ENCODE measurements around the gene TAS2R3. TPM values are rescaled to one million over a fixed set of nuclear protein-coding genes. Genes with fewer than 3 reads are reported as not detected.
"Not testable (repeated sequence)": the region's sequence is repeated elsewhere in the genome, so short reads cannot be mapped to it uniquely, and the experiment has no call there.

TAS2R3 gene
- 0.78 TPM in 1 of 2 replicates, not detected in the other for total RNA-seq
- 0.25 TPM for polyA plus RNA-seq (2012)

GRCh38 chr7:141763797-141764196, at the start of gene TAS2R3:
Gene TAS2R3, plus strand, starts transcription at chr7:141764097. Its CDS starts 62 bp downstream, at chr7:141764159.
- no peak for DNase-seq (ENCODE audit: low read depth)

GRCh38 chr7:141714571-141714970, 49.3 kb upstream of the TAS2R3 start:
- no peak for DNase-seq (ENCODE audit: low read depth)

GRCh38 chr7:141715018-141715417, 48.9 kb upstream of the TAS2R3 start:
- no peak for DNase-seq (ENCODE audit: low read depth)

GRCh38 chr7:141715794-141716689, 47.9 kb upstream of the TAS2R3 start:
- DNase-seq (ENCODE audit: low read depth), result peak; percentile 14

- no peak for DNase-seq (ENCODE audit: low read depth)
Measured at GRCh38 chr7:141717450-141717849, 46.4 kb upstream of the TAS2R3 start.

- DNase-seq (ENCODE audit: low read depth), result no peak
Measured at GRCh38 chr7:141722529-141722928, 41.4 kb upstream of the TAS2R3 start.

- DNase-seq (ENCODE audit: low read depth), result no peak
Measured at GRCh38 chr7:141729020-141729419, 34.9 kb upstream of the TAS2R3 start.

- DNase-seq (ENCODE audit: low read depth), result peak; percentile 6
Measured at GRCh38 chr7:141731476-141732149, 32.3 kb upstream of the TAS2R3 start.

GRCh38 chr7:141737118-141737835, 26.6 kb upstream of the TAS2R3 start:
- no peak for DNase-seq (ENCODE audit: low read depth)

GRCh38 chr7:141737836-141738591, 25.9 kb upstream of the TAS2R3 start, which contains the start of gene SSBP1:
Gene SSBP1, plus strand, starts transcription at chr7:141738358. Its CDS starts 809 bp downstream, at chr7:141739167.
- DNase-seq (ENCODE audit: low read depth), result peak; percentile 99

GRCh38 chr7:141738592-141739013, 25.3 kb upstream of the TAS2R3 start:
- no peak for DNase-seq (ENCODE audit: low read depth)

- DNase-seq (ENCODE audit: low read depth), result no peak
Measured at GRCh38 chr7:141739250-141739649, 24.6 kb upstream of the TAS2R3 start.

- no peak for DNase-seq (ENCODE audit: low read depth)
Measured at GRCh38 chr7:141742229-141742628, 21.7 kb upstream of the TAS2R3 start.

GRCh38 chr7:141744131-141744530, 19.8 kb upstream of the TAS2R3 start:
- DNase-seq (ENCODE audit: low read depth), result peak; percentile 57

GRCh38 chr7:141748396-141748795, 15.5 kb upstream of the TAS2R3 start:
- peak; percentile 42 for DNase-seq (ENCODE audit: low read depth)

- peak; percentile 34 for DNase-seq (ENCODE audit: low read depth)
Measured at GRCh38 chr7:141751904-141752303, 12.0 kb upstream of the TAS2R3 start.

GRCh38 chr7:141752634-141753033, 11.3 kb upstream of the TAS2R3 start:
- DNase-seq (ENCODE audit: low read depth), result no peak

- peak; percentile 41 for DNase-seq (ENCODE audit: low read depth)
Measured at GRCh38 chr7:141754939-141755338, 9.0 kb upstream of the TAS2R3 start.

- DNase-seq (ENCODE audit: low read depth), result not testable (repeated sequence)
Measured at GRCh38 chr7:141770083-141770583, 6.2 kb downstream of the TAS2R3 start.

GRCh38 chr7:141776374-141776773, 12.5 kb downstream of the TAS2R3 start, which contains the start of gene TAS2R4:
Gene TAS2R4, plus strand, starts transcription at chr7:141776674. Its CDS starts 1,815 bp downstream, at chr7:141778489.
- no peak for DNase-seq (ENCODE audit: low read depth)
